Subcutaneous adipose tissue (tissue), 4 donors: Measurements from ENCODE around the gene AHNAK2. TPM values are rescaled to one million over a fixed set of nuclear protein-coding genes. Genes with fewer than 3 reads are reported as not detected.

ENCODE experiments used
- total RNA-seq, 4 donors: library from RNA; depleted of rRNA; stranded (reverse); fragments of >200 nt; gene quantifications; one replicate each; pipeline ENCODE4 v1.1.0, GENCODE V29; 2016
- TF ChIP-seq, protein P1 (sequence below): fragments of 450-650 bp; IDR thresholded peaks from one replicate; pipeline ENCODE4 v1.5.1; 2016; ENCODE audit warnings: low read depth, mild to moderate bottlenecking, control low read depth, antibody characterized with exemption, moderate library complexity

The AHNAK2 gene
- total RNA-seq, 4 donors from 2014 or later: 36.9 to 77.5 (median 43.9) TPM

DNA sequence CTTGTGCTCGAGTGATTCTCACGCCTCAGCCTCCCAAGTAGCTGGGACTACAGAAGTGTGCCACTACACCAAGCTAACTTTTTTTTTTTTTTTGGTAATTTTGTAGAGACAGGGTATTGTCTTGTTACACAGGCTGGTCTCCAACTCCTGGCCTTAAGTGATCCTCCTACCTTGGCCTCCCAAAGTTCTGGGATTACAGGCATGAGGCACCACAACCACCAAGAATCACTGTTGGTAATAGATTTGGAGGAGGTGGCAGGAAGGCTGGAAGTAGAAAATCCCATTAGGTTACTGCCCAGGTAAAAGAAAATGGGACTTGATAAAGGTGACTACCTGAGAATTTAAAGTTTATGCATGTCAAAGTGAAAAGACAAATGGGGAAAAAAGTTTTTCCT lies 44.1 kb upstream of the AHNAK2 start:
- TF ChIP-seq, protein P1, sequence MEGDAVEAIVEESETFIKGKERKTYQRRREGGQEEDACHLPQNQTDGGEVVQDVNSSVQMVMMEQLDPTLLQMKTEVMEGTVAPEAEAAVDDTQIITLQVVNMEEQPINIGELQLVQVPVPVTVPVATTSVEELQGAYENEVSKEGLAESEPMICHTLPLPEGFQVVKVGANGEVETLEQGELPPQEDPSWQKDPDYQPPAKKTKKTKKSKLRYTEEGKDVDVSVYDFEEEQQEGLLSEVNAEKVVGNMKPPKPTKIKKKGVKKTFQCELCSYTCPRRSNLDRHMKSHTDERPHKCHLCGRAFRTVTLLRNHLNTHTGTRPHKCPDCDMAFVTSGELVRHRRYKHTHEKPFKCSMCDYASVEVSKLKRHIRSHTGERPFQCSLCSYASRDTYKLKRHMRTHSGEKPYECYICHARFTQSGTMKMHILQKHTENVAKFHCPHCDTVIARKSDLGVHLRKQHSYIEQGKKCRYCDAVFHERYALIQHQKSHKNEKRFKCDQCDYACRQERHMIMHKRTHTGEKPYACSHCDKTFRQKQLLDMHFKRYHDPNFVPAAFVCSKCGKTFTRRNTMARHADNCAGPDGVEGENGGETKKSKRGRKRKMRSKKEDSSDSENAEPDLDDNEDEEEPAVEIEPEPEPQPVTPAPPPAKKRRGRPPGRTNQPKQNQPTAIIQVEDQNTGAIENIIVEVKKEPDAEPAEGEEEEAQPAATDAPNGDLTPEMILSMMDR: no peak

DNA sequence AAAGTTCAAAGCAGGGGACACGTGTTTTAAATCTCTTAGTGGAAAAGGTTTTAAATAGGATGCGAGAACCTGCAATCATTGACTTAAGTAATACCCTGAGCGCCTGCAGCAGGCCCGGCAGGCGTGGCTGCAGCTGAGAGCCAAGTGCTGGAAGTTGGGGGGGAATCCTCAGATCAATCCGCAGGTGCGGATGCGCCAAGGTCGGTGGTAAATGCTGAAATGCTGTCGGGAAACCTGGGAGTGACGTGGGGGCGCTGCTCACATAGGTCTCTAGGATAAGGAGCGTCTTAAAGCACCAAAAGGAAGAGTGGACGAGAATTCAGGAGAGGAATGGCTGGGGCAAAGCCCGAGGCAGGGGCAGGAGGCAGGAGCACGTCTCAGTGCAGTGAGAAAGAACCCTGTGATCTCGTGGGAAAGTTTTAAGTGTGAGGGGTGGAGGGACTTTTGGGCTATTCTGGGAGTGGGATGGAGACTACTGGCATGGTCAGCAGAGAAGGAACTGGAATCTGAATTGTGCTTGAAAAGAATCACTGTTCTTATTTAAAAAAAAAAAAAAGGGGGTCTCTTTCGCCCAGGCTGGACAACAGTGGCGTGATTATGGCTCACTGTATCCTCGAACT lies 43.6 kb upstream of the AHNAK2 start:
- TF ChIP-seq, protein P1: no peak

DNA sequence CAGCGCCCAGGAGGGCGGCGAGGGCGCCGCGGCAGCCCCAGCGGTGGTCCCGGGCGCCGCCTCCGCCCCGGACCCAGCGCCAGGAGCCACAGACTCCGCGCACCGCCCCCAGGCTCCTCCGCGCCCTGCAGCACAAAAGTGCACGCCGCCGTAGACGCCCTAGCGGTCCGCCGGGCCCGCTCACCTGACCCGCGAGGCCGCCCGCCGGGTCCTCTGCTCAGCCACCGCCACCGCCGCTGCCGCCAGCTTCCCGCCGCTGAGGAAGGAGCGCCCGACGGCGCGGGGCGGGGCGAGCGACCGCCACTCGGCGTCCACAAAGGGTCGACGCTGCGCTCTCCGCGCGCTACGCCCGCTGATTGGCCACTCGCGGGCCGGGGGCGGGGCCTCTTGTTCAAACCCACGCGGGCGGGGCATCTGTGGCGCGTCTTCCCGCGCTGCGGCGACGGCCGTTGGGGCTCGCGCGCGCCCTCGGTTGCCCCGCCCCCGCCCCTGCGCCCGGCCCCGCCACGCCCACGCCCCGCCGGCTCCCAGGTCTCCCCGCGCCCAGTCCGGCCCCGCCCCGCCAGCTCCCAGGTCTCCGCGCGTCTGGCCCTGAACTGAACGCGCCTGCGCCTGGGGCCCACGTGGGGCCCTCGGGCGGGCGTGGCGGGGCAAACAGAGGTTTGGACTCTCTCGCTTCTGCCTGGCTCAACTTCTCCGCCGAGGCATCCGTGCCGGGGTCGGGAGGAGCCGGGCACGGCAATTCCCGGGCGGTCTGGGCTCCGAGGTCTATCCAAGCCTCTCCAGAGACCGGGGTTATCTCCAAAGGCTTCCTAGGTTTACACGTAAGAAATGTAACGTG lies 42.9 kb upstream of the AHNAK2 start, which contains the start of gene CDCA4:
TSS of gene CDCA4 (minus strand) at position 269 of the 841 bp plus-strand sequence. CDS start 9,154 bp downstream, outside the sequence.
- TF ChIP-seq, protein P1: no peak

DNA sequence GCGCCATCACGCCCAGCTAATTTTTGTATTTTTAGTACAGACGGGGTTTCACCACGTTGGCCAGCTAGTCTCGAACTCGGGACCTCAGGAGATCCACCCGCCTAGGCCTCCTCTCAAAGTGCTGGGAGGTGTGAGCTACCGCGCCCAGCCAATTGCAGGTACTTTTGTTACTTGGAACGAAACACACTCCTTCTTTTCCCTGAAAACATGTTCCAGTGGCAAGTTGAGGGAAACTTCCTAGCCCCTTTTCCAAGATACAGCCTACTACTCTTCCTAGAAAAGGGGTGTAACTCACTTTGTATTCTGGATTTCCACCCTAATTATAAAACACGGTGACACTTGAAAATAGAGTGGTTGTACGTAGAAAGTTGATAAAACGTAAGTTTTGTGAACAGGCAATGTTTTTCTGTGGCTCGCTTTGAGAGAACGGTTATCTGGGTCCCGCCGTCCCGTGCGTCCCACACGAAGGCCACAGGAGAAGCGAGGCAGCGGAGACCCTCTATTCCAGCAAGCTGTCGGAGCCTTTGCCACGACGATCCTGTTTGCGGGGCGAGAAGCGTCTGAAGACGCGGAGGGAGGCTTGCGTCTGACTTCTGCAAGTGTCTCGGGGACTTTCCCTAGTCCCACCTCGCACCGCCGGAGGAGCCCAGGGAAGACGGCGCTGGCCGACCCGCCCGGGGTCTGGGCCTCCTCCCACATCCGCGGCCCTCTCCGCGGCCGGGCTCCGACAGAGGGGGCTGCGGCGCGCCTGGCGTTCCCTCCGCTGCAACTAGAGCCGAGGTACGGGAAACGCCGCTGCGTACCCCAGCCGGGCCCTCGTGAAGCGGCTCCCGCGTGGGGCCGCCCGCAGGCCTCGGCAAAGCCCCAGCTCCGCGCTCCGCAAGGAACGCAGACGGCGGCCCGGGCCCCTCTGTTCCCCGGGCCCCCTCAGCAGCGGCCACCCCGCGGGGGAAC lies 42.0 kb upstream of the AHNAK2 start:
- TF ChIP-seq, protein P1: no peak

DNA sequence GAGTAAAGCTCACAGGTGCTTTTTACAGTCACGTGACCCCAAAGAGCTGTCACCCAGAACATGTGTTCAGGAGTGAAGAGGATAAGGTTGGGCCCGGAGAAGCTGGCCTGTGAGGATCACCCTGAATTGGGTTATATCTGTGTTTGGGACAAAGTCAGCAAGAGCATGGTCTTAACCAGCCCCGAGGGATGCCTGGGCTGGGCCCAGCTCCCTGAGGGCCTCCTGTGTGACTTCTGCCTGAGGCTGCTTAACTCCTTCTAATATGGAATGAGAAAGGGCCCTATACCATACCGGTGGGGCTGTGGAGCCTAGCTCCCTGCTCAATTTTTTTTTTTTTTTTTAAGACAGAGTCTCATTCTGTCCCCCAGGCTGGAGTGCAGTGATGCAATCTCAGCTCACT lies 40.2 kb upstream of the AHNAK2 start:
- TF ChIP-seq, protein P1: no peak

DNA sequence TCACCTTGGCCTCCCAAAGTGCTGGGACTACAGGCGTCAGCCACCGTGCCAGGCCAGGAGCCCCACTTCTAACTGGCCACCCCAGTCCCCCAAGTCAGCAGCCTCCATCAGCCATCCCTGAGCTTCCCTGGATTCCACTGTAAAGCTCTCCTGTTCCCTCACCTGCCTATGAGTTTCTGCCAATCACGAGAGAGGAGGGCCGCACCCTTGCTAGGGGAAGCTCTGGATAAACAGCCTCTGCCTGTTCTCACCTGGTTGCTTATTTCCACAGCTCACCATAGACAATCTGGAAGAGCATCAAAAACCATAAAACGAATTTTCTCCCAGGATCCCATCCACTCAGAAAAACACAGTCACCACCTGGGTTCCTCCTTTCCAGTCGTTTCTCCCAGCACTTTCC lies 37.7 kb upstream of the AHNAK2 start:
- TF ChIP-seq, protein P1: no peak
